Fibroblast of upper back skin (primary cell): ENCODE results near the gene TSKS.

Experiments used
- DNase-seq: peaks from one replicate; pipeline ENCODE4 v3.0.0-alpha.2; 2013

The TSKS gene, protein sequence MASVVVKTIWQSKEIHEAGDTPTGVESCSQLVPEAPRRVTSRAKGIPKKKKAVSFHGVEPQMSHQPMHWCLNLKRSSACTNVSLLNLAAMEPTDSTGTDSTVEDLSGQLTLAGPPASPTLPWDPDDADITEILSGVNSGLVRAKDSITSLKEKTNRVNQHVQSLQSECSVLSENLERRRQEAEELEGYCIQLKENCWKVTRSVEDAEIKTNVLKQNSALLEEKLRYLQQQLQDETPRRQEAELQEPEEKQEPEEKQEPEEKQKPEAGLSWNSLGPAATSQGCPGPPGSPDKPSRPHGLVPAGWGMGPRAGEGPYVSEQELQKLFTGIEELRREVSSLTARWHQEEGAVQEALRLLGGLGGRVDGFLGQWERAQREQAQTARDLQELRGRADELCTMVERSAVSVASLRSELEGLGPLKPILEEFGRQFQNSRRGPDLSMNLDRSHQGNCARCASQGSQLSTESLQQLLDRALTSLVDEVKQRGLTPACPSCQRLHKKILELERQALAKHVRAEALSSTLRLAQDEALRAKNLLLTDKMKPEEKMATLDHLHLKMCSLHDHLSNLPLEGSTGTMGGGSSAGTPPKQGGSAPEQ

DNA sequence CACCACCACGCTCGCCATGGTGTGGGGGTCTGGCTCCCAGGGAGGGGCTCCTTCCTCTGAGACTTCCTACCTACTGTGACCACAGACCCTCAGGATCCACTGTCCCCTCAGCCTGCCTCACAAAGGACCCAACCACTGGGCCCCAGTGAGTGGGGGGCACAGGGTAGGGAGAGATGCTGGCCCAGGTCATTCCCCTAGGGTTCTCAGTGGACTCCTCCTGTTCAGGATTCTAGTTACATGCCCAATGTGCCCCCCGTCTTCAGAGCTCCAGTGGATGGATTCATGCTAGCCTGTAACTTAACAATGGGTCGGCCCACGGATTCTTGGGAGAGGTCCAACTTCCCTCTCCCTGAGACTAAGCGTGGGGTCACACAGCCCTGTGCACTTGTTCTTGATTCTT, at the start of gene TSKS:
TSKS (minus strand) TSS at position 77 of the 400 bp plus-strand sequence; CDS start at position 18, 59 bp downstream.
- no peak for DNase-seq

DNA sequence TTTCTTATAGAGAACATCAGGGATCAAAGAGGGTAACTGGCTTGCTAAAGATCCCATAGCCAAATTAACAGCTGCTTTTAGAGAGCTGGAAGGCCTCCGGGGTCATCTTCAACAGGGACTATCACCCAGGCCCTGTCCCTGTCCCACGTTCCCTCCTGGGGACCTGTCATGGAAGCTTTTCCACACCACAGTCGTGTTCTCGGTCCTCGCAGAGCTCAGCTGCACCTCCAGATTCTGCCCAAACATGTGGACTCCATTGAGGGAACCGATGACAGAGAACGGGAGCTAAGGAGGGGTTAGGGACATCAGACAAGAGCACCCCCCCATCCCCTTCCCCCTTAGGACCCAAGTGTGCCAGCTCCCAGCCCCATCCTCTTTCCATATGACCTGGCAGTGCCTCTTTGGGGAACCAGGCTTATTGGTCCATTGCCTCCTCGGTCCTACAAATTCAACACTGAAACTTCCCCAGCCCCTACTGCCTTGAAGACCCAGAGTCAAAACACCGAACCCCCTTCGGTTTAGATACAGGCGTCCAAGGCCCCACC, 49.4 kb upstream of the TSKS start:
- DNase-seq = no peak

DNA sequence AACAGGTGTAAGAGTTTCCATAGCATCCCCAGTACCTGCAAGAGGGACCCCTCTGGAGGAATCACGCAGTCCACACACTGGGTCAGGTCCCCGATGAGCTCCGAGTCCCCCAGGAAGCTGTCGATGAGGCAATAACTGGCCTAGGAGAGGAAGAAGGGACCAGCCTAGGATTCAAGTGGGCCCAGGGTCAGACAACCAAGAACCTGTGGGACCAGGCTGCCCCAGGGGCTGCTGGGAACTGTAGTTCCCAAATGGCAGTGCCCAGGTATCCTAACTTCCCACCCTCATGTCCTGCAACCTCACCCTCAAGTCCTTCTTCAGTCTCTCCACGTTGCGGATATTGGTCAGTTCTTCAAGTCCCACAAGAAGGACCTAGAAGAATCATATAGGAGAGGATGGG, 48.2 kb upstream of the TSKS start:
- DNase-seq = no peak

DNA sequence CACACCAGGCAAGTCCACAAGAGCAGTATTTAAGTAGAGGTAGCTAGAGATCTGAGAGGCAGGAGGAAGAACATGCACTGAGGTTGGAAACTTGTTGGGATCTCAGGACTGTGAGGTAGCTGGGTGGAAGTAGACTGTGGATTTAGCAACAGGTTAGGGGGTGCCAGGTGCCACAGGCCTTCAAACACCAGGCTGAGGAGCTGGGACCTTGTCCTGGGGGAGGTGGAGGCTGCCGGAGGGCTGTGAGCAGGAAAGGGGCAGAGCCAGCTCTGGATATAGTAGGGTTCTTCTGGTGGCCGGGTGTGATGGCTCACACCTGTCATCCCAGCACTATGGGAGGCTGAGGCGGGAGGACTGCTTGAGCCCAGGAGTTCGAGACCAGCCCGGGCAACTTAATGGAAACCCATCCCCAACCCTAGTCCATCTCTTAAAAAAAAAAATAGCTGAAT, 46.9 kb upstream of the TSKS start:
- no peak for DNase-seq

DNA sequence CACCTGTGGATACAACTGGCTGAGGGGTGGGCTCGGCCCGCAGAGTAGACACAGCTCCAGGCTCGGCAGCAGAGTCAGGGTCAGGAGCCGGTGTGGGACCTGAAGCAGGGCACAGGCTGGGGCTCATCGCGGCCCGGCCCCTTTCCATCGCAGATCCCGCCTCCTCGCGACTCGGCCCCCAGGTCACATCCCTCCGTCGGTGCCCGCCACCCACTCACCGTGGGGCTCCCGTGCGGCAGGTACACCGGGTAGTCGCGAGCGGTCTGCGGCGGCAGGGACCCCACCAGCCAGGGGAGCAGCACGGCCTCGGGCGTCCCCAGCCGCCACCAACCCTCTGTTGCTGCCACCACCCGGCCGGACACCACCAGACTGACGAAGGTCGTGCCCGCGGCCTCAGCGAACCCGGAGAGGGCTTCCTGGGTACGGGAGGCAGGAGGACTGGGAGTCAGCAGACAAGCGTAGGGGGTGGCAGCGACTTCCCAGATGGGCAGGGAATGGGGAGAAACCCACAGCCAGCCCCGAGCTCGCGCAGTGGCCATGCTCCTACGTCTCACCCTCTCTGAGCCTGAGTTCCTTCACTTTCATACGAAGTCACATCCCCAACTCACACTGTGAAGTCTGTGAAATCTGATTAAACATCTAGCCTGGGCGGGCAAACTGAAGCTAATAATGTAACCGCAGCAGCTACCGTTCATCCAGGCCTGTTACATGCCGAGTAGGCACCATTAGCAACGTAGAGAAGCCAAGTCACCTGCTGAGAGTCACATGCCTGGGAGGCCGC, 46.2 kb upstream of the TSKS start:
- DNase-seq = no peak

DNA sequence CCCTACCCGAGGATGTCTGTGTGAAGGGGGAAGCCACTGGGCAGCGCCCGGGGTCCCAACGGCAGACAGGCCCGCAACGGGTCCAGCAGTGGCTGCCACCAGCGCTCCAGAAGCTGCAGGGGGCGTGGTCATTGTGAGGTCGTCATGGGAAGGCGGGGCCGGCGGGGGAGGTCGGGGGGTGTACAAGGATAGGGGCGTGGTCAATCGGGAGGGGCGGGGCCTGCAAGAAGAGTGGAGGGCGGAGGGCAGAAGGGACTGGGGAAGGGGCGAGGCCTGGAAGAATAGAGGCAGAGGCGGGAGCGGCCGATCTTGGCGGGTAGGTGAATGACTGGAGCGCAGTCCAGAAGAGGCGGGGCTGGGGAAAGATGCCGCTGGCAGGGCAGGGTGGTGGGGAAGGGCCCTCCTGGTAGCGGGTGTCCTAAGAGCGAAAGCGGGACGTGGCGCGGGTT, 45.6 kb upstream of the TSKS start:
- peak; percentile 78 for DNase-seq

DNA sequence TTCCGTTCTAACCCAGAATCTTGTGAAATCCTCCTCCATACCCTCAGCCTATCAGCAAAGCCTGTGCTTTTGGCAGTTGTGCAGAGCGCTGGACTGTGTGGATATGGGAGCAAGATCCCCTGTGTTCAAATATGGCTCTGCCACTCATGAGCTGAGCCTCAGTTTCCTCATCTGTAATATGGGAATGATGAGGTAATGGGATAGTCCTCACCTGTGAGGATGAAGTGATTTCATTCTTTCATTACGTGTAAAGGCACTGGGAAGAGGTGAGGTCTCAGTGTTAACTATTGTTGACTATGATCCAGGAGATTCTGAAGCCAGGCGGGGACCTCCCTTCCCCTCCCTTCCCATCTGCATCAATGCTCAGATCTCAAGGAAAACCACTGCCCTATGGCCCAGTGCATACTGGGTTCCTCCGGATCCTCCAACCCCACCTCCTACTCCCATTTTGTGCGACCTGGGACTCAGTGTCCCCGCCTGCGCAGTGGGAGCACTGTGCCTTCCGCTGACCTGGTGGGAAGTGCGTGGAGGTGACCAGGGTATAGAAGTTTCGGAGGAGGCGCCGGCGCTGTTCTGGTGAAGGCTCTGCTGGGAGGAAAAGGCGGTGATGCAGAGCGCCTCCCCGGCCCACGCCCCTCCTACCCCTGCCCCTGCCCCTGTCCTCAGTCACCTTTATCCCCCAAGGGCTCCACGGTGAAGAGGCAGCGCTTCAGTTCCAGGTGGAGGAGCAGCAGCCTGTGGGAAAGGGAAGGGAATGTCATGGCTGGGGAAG, 45.0 kb upstream of the TSKS start:
- no peak for DNase-seq

DNA sequence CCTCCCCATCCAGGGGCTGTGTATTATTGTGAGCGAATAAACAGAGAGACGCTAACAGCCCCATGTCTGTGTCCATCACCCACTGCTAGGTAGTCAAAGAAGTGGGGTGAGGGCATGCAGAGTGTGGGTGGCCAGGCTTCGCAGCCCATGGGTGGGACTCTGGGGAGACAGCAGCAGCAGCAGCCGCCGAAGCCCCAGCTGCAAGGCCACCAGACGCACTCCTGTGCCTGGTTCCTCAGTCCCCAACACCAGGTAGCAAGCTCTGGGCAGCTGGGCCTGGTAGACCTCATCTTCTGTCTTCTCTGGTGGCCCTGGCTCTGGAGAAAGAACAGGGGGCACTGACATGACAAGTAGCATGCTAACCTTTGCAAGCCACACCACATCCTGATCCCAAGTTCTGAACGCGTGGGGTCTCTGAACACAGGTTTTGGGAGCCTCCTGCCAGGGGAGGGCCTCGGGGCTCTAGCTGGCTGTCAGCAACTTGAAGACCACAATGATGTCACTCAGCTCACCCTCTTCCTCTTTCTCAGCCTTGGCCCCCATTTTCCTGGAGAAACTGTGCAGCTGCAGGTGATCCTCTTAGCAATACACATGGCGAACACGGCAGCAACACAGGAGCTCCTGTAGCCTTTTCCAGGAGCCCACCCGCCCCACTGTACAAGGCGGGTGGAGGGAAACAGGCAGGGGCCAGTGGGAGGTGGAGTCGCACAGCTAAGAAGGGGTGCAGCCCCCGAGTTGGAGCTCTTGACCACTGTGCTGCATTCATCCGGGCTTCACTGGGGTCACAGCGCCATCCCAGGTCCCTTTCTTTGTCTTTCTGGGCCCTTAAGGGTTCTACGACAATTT, 44.2 kb upstream of the TSKS start:
- no peak for DNase-seq

DNA sequence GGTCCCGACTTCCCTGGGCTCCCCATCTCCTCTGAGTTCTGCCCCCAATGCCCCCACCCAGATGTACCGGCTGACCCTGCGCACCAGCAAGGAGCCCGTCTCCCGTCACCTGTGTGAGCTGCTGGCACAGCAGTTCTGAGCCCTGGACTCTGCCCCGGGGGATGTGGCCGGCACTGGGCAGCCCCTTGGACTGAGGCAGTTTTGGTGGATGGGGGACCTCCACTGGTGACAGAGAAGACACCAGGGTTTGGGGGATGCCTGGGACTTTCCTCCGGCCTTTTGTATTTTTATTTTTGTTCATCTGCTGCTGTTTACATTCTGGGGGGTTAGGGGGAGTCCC, 43.5 kb upstream of the TSKS start:
- no peak for DNase-seq

DNA sequence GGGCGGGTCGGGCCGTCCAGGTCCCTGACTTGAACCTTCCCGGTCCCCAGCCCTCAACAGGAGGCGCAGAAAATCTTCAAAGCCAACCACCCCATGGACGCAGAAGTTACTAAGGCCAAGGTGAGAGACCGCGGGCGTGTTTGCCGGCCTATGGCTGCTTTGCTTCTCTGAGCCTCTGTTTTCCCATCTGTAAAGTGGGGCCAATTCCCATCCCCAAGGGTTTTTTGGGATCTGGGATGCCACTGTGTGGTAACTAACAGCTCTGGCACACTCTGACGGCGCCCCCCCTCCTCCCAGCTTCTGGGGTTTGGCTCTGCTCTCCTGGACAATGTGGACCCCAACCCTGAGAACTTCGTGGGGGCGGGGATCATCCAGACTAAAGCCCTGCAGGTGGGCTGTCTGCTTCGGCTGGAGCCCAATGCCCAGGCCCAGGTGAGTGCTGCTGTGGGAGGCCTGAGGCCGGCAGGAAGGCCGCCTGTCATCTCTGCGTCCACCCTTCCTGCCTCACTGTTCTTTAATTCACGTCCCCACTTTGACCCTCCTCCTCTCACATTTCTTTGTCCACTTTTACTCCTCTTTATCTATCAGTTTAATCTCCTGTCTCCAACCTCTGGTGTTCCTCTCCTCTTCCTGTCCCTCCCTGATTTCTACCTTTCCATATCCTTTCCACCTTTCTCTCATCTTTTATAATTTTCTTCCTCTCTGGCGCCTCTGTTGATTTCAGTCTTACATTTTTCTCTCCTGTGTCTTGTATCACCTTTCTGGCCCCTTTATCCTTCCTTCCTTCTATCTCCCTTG, 42.9 kb upstream of the TSKS start:
- no peak for DNase-seq

DNA sequence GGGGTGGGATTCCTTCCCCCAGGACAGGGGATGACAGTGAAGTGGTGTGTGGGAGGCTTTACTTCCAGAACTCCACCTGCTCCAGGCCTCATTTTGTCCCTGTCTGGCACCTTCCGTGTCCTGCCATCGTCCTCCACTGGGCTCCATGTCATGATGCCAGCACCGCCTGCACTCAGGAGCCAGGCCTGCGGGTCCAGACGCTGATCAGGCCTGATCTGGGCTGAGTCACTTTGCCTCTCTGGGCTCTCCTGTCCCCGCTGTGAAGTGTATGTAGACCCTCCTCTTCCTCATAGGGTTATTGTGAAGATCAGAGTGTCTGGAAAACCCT, 40.4 kb upstream of the TSKS start:
- DNase-seq = no peak

DNA sequence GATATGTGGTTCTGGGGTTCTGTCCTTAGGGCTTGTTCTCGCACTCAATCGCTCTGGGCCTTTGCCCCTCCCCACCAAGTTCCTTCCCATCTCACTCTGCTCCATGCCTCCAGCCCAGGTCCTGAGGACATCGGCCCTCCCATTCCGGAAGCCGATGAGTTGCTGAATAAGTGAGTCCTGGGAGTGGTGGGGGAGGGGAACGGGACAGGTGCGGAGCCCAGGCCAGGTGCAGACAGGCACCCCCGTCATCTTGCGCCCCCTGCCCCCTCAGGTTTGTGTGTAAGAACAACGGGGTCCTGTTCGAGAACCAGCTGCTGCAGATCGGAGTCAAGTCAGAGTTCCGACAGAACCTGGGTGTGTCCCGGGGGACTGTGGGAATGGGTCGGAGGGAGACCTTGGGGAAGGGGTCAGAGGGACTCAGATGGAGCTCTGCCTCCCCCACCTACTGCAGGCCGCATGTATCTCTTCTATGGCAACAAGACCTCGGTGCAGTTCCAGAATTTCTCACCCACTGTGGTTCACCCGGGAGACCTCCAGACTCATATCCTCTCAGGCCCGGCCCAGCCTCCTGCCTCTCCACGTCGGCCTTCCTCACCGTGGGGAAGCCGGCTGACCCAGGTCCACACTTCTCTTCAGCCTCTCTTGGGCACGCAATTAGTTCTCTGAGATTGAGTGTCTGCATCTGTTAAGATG, 39.9 kb upstream of the TSKS start:
- no peak for DNase-seq

DNA sequence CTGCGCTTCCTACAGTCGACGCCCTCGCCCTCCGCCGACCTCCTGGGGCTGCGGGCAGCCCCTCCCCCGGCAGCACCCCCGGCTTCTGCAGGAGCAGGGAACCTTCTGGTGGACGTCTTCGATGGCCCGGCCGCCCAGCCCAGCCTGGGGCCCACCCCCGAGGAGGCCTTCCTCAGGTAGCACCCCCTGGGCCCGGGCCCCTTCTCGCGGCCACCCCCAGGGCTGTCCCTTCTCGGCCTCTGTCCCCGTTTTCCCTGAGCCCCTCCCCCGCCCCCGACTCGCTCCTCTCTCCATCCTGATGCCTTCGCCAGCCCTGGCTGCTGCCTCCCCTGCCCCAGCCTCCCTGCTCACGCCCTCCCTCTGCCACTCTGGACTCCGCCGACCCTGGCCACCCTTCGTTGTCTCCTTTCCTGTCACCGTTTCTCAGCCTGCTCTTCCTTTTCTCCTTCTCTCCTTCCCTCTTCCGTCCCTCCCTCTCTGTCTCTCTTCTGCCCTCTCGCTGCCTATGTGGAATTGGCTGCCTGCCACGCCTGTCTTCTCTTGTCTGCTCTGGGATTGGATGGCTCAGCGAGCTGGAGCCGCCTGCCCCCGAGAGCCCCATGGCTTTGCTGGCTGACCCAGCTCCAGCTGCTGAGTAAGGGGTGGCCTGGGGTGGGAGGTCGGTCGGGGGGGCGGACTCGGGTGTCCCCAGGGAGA, 39.0 kb upstream of the TSKS start:
- peak; percentile 91 for DNase-seq

DNA sequence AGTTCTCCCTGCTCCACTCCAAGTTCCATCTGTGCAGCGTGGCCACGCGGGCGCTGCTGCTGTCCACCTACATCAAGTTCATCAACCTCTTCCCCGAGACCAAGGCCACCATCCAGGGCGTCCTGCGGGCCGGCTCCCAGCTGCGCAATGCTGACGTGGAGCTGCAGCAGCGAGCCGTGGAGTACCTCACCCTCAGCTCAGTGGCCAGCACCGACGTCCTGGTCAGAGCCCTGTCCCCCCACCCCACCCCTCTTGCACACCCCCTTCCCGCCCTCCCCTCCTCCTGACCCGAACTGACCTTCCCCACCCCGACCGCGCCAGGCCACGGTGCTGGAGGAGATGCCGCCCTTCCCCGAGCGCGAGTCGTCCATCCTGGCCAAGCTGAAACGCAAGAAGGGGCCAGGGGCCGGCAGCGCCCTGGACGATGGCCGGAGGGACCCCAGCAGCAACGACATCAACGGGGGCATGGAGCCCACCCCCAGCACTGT, 38.3 kb upstream of the TSKS start:
- DNase-seq = no peak

DNA sequence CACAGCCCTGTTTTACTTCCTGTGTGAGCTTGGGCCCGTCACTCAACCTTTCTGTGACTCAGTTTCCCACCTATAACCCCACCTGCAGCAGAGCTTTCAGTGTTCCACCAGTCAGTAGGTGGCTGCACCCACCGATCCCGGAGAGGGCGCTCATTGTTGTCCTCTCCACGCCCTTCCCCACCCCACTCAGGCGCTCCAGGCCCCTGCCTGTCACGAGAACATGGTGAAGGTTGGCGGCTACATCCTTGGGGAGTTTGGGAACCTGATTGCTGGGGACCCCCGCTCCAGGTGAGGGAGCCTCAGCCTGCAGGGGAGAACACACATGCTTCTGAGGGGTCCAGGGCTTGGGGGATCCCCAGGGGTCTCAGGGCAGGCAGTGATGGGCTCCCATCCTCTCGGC, 37.7 kb upstream of the TSKS start:
- DNase-seq = no peak

DNA sequence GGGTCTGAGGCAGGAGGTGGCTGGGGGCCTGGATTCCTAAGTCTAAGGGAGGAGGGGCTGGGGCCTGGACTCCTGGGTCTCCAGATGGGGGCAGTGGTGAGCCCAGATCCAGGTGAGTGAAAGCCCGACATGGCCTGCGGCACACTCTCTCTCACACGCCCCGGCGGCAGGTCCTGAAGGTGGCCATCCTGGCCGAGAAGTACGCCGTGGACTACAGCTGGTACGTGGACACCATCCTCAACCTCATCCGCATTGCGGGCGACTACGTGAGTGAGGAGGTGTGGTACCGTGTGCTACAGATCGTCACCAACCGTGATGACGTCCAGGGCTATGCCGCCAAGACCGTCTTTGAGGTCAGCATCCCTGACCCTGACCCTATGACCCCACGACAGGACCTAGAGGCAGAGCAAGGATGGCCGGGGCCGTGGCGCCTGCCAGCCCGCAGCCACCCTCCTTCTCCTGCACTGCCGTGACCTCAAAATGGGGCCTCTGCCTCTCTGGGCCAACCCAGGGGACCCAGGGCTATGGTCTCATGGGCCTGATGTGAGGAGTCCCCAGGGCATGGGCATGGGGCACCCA, 36.8 kb upstream of the TSKS start:
- DNase-seq = no peak

DNA sequence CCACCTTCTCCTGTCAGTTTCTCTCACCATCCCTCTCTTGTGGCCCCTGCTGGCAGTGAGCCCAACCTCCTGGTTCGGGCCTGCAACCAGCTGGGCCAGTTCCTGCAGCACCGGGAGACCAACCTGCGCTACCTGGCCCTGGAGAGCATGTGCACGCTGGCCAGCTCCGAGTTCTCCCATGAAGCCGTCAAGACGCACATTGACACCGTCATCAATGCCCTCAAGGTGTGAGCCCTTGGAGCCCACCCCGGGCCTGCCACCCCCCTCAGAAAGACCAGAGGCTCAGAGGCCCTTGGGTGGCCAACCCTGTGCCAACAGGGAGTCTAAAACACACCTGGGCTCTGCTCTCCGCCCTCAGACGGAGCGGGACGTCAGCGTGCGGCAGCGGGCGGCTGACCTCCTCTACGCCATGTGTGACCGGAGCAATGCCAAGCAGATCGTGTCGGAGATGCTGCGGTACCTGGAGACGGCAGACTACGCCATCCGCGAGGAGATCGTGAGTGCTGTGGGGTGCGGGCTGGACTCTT, 36.2 kb upstream of the TSKS start:
- DNase-seq = no peak

DNA sequence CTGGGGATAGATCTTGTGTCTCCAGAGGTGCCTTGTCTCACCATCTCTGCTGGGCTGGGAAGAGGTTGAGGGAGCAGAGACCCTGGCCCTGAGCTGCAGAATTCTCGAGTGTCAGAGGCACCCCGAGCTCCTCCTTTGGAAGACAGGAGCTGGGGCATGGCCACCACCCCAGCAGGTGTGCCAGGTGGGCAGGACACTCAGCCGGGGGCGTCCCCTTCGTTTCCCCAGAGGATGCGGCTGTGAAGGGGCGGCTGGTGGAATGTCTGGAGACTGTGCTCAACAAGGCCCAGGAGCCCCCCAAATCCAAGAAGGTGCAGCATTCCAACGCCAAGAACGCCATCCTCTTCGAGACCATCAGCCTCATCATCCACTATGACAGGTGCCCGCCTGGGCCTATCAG, 35.5 kb upstream of the TSKS start:
- DNase-seq = no peak

DNA sequence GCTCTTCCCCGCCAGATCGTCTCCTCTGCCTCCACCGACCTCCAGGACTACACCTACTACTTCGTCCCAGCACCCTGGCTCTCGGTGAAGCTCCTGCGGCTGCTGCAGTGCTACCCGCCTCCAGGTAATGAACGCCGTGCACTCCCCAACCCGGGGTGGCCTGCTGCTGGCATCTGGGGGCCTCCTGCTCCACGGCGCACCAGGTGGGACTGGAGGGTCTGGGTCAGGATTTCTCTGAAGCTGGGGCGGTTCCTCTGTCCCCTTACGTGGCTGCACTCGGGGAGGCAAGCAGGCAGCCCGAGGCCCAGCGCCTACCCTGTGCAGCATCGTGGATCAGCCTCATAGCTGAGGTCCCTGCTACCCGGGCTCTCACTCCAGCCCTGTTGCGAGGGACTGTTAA, 32.5 kb upstream of the TSKS start:
- no peak for DNase-seq
